Ammon's horn (tissue), 1 donor: ENCODE results near the gene KIAA1671.

Source experiments
- DNase-seq: peaks from one replicate; pipeline ENCODE4 v3.0.0-alpha.2; 2016; ENCODE audit warnings: low spot score

KIAA1671 gene

DNA sequence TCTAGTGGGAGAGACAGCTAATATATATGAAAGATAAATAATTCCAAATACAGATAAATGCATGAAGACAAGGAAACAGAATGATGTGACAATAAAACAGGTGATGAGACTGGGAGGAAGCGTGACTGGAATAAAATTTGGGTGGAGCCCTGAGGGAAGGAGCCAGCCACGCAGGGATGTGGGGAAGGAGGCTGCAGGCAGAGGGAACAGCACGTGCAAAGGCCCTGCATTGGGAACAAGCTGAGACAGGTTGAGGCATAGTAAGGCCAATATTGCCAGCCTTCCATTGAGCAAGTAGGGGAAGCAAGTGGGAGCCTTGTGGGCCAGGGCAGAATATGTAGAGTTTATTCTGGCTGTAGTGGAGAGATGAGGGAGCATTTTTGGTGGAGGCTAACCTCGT is 139.6 kb downstream of the KIAA1671 start:
- DNase-seq, result no peak

DNA sequence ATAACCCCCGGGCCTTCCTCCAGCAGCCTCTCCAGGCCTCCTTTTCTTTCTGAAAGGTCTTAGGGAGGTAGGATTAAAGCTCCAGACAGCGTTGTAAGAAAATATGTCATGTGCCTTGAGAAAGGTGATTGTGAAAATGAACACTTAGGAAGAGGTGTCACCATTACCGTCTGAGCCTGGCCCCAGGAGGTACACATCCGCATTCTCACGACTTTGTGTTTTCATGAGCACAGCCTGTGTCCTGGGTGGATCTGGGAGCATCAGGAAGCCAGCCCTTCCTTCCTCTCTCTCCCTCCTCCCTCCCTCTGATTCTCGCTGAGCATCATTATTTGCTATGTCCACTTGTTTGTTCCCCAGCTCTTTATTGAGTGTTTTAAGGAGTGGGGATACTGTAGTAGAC is 142.1 kb downstream of the KIAA1671 start:
- no peak for DNase-seq

DNA sequence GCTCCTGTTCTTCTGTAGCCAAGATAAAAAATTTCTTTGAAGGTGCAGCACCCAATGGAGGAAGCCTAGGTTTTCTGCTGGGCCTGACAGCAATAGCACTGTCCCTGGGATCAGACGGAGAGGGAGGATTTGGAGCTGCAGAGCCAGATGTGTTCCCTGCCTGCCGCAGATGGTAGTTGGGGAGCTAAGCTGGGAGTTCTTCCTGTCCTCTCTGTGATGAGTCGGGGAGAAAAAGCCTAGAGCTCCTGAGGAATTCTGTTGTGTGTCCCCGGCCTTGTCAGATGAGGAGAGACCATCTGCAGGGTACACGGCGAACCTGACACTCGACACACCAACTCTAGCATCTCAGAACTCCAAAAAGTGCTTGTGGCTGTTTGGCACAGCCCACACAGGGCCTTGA is 143.4 kb downstream of the KIAA1671 start:
- DNase-seq, result no peak

DNA sequence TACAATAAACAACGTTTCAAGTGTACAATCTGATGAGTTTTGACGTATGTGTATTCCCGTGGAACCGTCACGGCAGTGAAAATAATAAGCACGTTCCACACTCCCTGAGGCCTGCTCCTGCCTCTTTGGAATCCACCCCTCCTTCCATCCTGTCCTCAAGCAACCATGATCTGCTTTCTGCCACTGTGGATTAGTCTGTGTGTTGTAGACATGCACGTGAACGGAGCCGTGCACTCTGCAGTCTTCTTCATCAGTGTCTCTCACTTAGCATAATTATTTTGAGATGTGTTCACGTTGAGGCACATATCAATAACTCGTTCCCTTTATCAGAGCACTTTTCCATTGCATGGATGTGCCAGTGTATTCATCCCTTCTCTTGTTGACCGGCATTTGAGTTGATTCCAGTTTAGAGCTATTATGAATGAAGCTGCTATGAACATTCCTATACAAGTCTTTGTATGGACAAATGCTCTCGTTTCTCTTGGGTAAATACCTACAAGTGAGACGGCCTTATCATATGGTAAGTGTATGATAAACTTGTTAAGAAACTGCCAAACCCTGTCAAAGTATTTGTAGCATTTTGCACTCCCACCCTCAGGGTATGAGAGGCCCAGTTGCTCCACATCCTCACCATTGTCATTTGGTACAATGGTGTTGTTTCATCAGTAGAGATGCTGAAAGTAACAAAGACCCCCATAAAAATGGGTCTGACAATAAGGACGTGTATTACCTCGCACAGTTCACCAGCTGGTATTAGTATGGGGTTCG is 144.3 kb downstream of the KIAA1671 start:
- no peak for DNase-seq

DNA sequence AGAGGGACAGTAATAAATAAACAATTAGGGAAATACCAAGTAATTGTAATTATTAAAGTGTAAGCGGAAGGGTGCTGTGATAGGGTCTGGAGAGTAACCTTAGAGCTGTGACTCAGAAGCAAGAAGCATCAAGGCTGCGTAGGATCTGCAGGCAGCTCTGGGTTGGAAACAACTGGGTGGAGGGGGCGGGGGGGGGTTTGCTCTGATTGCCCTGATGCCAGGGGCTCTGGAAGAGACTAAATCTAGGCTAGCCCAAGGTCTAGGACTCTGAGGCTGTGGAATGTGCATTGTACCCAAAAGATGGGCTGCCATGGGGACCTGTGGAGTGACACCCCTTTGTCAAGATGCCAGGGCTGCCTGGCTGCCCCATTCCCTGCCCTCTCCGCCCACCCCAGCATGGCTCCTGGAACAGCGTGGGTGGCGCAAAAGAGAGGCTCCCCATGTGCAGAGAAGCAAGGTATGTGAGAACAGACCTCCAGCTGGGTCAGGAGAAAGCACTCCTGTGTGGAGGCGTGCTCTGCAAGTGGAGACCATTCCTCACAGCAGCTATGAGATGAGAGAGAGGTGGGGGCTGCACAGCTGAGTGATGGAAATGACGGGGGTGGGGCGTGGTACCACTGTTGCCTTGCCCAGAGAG is 146.0 kb downstream of the KIAA1671 start:
- no peak for DNase-seq

DNA sequence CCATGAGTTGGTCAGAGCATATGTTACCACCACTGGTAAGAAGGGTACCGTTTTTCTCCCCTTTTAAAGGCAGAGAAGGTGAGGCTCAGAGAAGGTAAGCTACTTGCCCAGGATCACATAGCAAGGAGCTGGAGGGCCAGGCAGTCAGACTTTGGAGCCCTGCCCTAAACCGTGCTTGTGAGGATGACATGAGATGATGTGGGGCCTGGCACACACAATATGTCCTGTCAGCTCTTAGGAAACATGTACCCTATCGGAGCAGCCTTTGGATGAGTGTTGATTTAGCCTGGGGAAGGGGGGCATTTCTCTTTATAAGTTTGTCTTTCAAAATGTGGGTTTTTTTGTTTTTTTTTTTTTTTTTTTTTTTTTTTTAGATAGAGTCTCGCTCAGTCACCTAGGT is 146.7 kb downstream of the KIAA1671 start:
- DNase-seq, result no peak

DNA sequence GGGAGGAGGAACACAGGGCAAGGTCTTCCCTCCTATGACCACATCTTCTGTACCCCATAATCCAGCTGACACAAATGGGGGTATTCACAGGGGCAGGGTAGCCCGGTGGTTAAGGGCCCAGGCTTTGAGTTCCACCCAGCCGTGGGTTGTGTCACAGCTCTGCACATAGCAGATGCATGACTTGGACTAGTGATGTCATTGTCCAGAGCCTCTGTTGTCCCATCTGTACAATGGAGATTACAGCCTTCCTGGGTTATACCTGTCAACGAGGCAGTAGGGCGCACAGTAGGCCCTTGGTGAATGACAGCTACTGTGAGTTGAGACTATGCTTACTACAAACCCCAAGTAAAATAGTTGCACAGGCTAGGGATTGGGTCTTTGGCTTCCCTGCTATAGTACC is 147.9 kb downstream of the KIAA1671 start:
- DNase-seq, result no peak

DNA sequence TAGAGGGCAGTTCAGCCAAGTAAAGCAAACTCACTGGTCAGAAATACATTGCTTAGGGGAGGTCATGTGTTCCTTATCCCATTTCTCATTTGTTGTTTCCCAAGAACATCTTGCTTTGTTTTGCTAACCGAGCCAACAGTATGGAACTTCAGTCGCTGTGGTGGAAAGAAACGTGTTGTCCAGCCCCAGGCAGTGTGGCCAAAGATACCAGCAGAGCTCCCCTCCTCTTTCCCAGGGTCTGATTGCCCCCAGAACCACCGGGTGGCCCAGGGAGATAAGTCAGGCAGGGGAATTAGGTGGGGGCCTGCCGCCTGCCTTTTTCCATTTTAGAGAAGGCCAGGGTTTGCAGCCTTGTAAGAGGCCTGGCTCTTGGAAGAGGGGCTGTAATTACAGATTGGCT is 148.4 kb downstream of the KIAA1671 start:
- DNase-seq, result no peak

DNA sequence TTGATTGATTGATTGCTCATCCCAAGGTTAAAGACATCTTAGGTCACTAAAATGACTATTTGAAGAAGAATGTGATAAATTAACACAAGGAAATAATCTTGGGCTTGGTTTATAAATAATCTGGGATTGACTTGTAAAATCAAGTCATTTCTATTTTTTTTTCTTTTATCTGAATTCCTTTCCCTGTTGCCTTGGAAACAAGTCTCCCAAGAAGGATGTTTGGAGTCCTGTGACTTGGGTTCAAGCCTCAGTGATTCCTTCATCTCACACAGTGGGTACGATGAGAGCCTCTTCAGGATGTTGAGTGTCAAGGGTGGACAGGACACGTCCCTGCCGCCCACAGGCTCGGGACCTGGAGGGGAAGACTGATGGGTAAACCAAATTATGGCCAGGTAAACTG is 149.0 kb downstream of the KIAA1671 start:
- no peak for DNase-seq

DNA sequence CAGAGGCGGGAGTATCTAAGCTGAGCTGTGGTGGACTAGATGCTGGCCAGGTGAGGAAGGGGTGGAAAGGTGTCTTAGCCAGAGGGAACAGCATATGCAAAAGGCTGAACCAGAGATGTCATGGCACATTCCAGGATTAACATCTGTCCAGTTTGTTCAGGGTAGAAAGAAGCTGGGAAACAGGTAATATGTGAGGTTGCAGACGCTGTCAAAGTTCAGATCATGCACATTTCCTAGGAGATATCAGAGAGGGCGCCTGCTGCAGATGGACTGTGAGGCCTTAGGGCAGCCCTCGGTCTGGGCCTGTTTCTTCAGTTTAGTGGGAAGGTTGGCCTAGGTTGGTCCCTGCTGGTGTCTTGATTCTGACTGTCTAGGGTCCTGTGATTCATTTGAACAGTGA is 149.5 kb downstream of the KIAA1671 start:
- no peak for DNase-seq

DNA sequence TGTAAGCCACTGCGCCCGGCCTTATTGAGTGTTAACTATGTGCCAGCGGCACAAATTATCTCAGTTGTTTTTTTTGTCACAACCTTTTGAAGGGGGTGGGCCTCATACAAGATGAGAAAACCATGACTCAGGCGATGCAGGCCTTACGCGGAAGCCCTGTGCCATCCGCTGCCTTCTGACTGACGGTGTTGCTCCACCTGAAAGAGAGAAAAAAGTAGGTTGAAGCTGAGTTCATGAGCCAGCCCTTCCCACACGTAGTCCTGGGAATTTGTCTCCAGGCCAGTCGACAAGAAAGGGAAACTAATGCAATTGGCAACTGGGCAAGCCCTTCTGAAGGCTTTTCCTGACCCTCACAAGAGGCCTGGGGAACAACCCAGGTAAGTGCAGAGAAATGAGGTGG is 150.2 kb downstream of the KIAA1671 start:
- DNase-seq, result no peak

DNA sequence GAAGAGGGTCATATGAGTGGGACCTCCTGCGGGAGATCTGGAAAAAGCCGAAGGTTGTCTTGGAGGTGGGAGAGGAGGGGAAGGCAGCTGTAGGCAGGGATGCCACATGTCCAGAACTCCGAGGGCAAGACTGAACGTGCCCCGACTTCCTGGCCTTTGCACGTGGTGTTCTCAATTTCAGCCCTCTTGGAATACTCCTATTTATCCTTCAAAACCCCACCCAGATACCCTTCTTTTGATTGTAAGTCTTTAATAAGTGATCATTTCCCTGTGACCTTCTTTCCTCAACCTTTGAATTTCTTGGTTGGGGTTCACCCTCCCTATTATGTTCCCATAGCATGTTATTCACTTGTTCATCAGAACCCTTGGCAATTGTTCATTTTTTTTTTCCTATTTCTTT is 151.9 kb downstream of the KIAA1671 start:
- no peak for DNase-seq

DNA sequence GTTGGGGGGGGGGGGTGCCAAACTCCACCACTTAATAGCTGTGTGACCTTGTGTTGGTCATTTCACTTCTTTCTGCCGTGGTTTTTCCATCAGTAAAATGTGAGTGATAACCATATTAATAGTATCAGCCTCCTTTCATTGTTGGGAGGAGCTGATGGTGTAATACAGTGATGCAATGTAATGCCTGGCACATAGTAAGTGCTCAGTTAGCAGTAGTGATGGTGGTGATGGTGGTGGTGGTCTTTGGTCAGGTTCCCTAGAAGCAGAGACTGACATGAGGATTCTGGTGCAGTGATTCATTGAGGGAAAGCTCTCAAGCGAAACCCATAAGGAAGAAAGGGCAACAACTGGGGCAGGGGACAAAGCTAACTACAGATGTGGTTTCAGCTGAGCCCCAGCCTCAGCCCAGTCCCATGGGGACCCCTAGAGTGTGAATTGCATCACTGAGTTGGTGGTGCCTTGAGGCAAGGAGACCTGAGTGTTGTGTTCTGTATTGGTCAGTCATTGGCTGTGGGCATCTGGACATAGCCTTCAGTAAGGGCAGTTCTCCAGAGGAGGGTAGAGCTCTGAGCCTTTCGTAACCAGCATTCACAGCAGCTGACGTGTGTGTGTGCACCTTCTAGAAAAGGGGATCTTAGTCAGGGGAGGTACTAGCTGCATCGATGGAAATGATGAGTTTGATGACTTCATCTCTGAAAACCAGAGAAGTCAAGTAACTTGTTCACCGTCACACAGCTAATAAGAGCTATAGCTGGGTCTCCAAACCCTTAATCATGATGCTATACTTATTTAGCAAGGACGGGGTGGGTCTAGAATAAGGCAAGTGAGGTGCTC is 153.5 kb downstream of the KIAA1671 start:
- DNase-seq, result no peak

DNA sequence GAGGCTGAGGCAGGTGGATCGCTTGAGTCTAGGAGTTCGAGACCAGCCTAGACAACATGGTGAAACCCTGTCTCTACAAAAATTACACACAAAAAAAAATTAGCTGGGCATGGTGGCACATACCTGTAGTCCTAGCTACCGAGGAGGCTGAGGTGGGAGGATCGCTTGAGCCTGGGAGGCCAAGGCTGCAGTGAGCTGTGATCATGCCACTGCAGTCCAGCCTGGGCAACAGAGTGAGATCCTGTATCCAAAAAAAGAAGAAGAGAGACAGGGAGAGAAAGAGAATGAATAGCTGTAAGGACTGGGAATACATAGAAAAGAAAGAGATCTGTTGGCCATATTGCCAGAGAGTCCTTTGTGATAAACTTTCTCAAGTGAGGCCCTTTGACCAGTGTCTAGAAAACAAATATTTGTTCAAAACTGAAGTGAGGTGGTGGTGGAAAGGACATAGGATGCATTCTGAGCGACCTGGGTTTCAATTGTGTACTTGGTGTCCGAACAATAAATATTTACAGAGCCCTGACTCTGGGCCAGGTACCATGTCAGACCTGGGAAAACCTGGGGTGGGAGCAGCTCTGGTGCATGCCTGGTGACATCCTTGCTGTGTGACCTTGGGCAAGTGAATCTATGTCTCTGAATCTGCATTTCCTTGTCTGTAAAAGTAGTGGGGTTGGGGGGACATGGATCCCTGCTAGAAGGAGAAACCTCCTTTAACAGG is 157.5 kb downstream of the KIAA1671 start:
- no peak for DNase-seq

DNA sequence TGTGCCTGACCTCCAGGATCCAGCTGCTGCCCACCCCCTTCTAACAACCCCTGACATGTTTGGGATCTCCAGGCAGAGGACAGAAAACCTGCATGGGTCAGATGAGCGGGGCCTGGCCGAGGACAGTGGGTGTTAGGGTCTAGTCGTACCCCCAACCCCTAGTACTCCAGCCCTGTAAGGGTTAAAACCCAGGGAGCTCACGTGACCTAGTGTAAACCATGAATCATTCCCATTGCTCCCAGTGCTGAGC is 158.0 kb downstream of the KIAA1671 start:
- DNase-seq, result no peak

DNA sequence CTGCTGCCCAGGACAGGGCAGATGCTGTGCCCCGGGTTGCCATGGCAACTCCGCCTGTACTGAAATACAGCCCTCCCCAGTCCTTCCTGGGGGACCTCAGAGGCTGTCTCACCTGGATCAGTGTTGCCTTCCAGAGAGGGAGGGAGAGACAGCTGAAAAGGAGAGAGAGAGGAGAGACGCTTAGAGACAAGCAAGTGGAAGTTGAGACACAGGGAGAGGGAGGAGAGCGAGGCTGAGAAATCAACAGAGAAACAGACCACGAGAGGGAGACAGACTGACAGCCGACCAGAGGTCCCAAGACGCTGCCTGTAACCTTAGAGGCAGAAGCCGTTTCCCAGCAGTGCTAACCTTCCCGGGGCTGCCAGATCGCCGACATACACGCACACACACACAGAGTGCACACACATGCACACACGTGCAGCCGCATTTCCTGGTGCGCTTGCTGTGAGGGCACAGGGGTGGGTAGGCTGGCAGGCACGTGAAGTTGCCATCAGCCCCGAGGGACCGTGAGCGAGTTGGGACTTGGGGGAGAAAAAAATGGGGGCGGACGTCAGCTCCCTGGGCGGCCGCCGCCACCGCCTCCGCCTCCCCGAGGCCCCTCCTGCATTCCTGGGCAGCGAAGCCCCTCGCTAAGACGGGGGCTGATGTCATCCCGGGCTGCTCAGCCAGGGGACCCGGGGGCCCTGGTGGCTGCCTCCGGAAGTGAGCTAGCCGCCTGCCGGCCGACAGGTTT is 158.5 kb downstream of the KIAA1671 start:
- DNase-seq, result peak; percentile 81

DNA sequence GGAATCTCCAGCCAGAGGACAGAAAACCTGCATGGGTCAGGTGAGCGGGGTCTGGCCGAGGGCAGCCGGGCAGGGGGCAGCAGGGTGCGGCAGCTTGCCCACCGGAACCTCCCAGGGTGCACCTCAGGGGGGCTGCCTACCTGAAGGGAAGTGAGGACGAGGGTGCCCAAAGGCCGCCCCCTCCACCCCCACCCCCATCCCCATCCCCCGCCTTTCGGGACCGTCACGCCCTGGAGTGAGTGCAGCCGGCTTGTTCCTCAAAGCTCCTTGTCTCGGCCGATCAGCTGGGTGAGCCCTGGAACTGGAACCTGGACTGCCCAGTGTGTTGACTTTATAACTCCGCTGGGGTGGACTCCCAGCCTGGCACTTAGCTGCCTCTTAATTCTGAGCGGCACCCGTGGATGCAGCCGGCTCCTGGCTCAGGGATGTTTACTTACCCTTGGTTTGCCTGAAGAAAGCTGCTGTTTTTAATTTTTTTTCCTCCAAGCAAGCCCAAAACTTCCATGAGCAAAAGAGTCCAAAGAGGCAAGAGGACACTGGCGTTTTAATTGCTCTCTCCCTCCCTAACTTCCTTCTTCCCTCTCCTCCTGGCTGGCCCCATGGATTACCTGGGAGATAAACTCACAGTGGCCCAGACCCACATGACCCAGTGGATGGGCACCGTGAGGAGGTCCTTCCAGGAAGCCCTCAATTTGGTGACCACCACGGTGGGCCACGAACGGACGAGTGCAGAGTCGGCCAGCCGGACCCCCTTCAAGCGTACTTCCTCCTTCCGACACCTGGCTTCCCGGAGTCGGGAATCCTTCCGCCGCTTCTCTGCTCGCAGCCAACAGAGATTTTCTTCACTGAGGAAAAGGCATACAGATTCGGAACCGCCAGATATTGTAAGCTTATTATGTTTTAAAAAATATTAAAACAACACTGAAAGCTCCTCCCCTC is 159.3 kb downstream of the KIAA1671 start:
- DNase-seq, result no peak

DNA sequence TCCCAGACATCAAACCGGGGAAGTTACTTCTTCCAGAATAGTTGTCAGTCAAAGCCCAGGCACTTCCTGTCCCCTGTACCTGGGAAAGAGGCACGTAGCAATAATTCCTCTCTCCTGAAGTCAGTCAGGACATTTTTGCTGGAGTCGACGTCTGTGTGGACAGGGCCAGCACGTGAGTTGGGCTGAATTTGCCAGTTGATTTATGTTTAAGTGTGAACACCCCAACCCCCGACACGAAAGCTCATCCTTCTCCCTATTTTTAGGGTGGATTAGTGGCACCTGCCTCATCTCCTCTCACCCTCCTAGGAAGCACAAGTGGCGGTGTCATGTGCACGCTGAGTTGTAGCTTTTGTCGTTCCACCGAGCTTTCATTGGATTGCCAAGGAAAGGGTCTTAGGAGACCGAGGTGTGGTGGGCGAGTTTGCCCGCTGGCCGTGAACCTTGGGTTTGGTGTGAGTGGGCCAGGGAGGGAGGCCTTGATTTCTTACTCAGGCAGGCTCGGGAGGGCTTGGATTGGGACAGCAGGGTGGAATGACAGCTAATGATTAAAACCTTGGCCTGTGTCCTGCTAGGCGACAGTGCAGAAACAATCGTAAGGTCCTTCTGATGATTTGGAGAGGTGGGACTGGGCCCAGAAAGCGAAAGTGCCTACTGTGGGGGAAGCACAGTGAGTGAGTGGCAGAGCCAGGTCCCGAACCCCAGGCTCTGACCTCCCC is 160.2 kb downstream of the KIAA1671 start:
- no peak for DNase-seq

DNA sequence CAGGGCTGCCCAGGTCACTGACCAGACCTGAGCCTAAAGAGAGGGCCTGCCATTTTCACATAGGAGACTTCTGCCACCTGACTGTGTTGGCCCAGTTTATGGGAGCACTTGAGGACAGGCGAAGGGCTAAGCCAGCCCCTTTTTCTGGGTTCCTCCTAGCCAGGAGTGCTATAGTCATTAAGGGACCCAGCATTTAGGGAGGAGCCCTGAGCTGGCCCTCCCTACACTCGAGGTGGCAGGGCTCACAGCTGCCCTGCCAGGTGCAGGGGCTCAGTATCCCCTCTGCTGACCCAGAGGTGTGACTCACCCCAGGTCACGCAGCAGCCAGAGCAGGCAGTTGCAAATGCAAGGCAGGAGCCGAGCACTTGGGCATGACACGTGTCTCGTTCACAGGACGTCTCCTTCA is 160.8 kb downstream of the KIAA1671 start:
- DNase-seq, result no peak
